ENCODE measurements around the gene TGFBR3. TPM values are rescaled to one million over a fixed set of nuclear protein-coding genes. Genes with fewer than 3 reads are reported as not detected.

The TGFBR3 gene
- total RNA-seq, 1 experiment from 2014 or later: 2.4 TPM

GRCh38 chr1:91631718-91632330 is 254.1 kb downstream of the TGFBR3 start:
- H3K14ac ChIP-seq (ENCODE audit: insufficient read depth, low read length): no peak overlapping the region
- H3K9me3 ChIP-seq (ENCODE audit: control insufficient read depth, low read depth, low read length): no peaks in the 10 kb centered on the region
- H3K9ac ChIP-seq (ENCODE audit: extremely low read depth, insufficient read length, low read length): no peak overlapping the region
- no peak overlapping the region for H4K5ac ChIP-seq (ENCODE audit: insufficient read length, low read depth, low read length)
- no peak overlapping the region for H3K4me2 ChIP-seq (ENCODE audit: insufficient read depth, insufficient read length, low read length)
- no peaks in the 10 kb centered on the region for H4K20me1 ChIP-seq (ENCODE audit: control insufficient read depth, insufficient read depth, insufficient read length)
- no peak for DNase-seq
- H3K9me3 Mint-ChIP-seq: peaks cover 4% of the 10 kb centered on the region in 2 experiments; a peak in 2 of 5 replicates
- no peak for TF ChIP-seq CTCF (conservative IDR thresholded peaks at IDR 0.05)
- H3K23me2 ChIP-seq (ENCODE audit: insufficient read length, low read depth, low read length, poor library complexity, severe bottlenecking): no peaks in the 10 kb centered on the region
- H3K18ac ChIP-seq (ENCODE audit: insufficient read length, low read depth, low read length): no peak overlapping the region
- H3K27ac ChIP-seq (ENCODE audit: insufficient read length, low read depth, low read length): no peak overlapping the region
- peak overlapping the region; percentile 2 to 90 (median 47); a peak in 5 of 7 replicates for H3K27ac Mint-ChIP-seq
- H3K36me3 Mint-ChIP-seq (ENCODE audit: insufficient read depth in 1 of 3, low read depth in 3 of 3): peaks cover 0 to 5% (median 0%) of the 10 kb centered on the region in 3 experiments; a peak in 3 of 7 replicates
- no peaks in the 10 kb centered on the region for H3K27me3 ChIP-seq (ENCODE audit: insufficient read depth, low read length)
- no peak overlapping the region for H2BK5ac ChIP-seq (ENCODE audit: insufficient read length, low read length)
- no peak overlapping the region for H4K8ac ChIP-seq (replicated peaks; ENCODE audit: insufficient read length, low read depth, low read length)
- H3K4me1 Mint-ChIP-seq: peaks cover 21 to 33% of the 10 kb centered on the region in 2 experiments
- no peak overlapping the region for H2BK15ac ChIP-seq (ENCODE audit: low read depth, low read length)
- no peak overlapping the region for H3K23ac ChIP-seq (ENCODE audit: insufficient read length, low read depth, low read length)
- H3K56ac ChIP-seq (ENCODE audit: insufficient read length, low read depth, low read length): no peak overlapping the region
- peaks cover 6% of the 10 kb centered on the region; the same call in 1 of the 2 replicates for H3K4me1 ChIP-seq (ENCODE audit: insufficient read depth, low read length)
- H2AK5ac ChIP-seq (ENCODE audit: insufficient read length, low read length): no peak overlapping the region
- H2BK20ac ChIP-seq (ENCODE audit: low read depth, low read length, poor library complexity, severe bottlenecking): peak overlapping the region; percentile 29
- H2AFZ ChIP-seq (ENCODE audit: low read length): no peak overlapping the region
- no peaks in the 10 kb centered on the region for H3K79me1 ChIP-seq (ENCODE audit: insufficient read depth, low read depth, low read length, poor library complexity, severe bottlenecking)
- no peaks in the 10 kb centered on the region for H3K79me2 ChIP-seq (ENCODE audit: insufficient read depth, low read length)
- no peak overlapping the region for H3K4ac ChIP-seq (ENCODE audit: low read depth, low read length)
- H3K4me3 Mint-ChIP-seq: no peak overlapping the region
- H3T11ph ChIP-seq (ENCODE audit: low read length): no peak overlapping the region
- no peak overlapping the region for H4K91ac ChIP-seq (ENCODE audit: insufficient read length, low read depth, low read length)
- no peak overlapping the region for H2BK12ac ChIP-seq (ENCODE audit: insufficient read length, low read depth, low read length)
- no peak overlapping the region for H2BK120ac ChIP-seq (ENCODE audit: low read depth, low read length, poor library complexity, severe bottlenecking)
- WGBS (ENCODE audit: extremely low coverage, insufficient read length, low lambda C conversion rate): no CpG with 5 or more reads among the region's 4 CpGs
- peaks cover 2% of the 10 kb centered on the region; the same call in 1 of the 2 replicates for H3K27me3 Mint-ChIP-seq (ENCODE audit: low read depth)
